Stimulated activated CD4-positive, alpha-beta T cell treated with anti-CD3 and anti-CD28 coated beads, Interleukin-1b, Interleukin-23, amount 100 ng/mL, for 24 hours (primary cell): ENCODE measurements around the gene PPP1R13B.
"Not testable (repeated sequence)": the region's sequence is repeated elsewhere in the genome, so short reads cannot be mapped to it uniquely, and the experiment has no call there.

ENCODE experiments used
- DNase-seq, 4 experiments: peaks; one replicate each; pipeline ENCODE4 v3.0.0-alpha.2; 2020; ENCODE audit warnings: low read depth in 4 of 4, low spot score in 1 of 4

The PPP1R13B gene

GRCh38 chr14:103702497-103703432, 144.6 kb downstream of the PPP1R13B start:
- no peak for DNase-seq

- no peak for DNase-seq
Observed at GRCh38 chr14:103702095-103702494, 145.3 kb downstream of the PPP1R13B start.

- DNase-seq: no peak
Observed at GRCh38 chr14:103700753-103701490, 146.5 kb downstream of the PPP1R13B start.

- DNase-seq: no peak
Observed at GRCh38 chr14:103699901-103700752, 147.2 kb downstream of the PPP1R13B start.

GRCh38 chr14:103699261-103699661, 148.1 kb downstream of the PPP1R13B start:
- DNase-seq: no peak

- no peak for DNase-seq
Observed at GRCh38 chr14:103698380-103699260, 148.8 kb downstream of the PPP1R13B start.

- no peak for DNase-seq
Observed at GRCh38 chr14:103697603-103698379, 149.6 kb downstream of the PPP1R13B start.

- no peak for DNase-seq
Observed at GRCh38 chr14:103697206-103697602, 150.2 kb downstream of the PPP1R13B start.

GRCh38 chr14:103696466-103697071, 150.8 kb downstream of the PPP1R13B start:
- no peak for DNase-seq

- no peak for DNase-seq
Observed at GRCh38 chr14:103696070-103696402, 151.3 kb downstream of the PPP1R13B start.

- no peak for DNase-seq
Observed at GRCh38 chr14:103695296-103696069, 151.9 kb downstream of the PPP1R13B start.

- DNase-seq: no peak
Observed at GRCh38 chr14:103694572-103695026, 152.8 kb downstream of the PPP1R13B start.

- DNase-seq: no peak
Observed at GRCh38 chr14:103693515-103693914, 153.9 kb downstream of the PPP1R13B start.

- no peak for DNase-seq
Observed at GRCh38 chr14:103692871-103693270, 154.5 kb downstream of the PPP1R13B start.

- no peak for DNase-seq
Observed at GRCh38 chr14:103692159-103692558, 155.2 kb downstream of the PPP1R13B start.

- DNase-seq: not testable (repeated sequence)
Observed at GRCh38 chr14:103691655-103692054, 155.7 kb downstream of the PPP1R13B start.

- DNase-seq: no peak
Observed at GRCh38 chr14:103690332-103690731, 157.0 kb downstream of the PPP1R13B start.
